Measurements from ENCODE around the gene LRRC41.

GRCh38 chr1:46301406-46301807, 2.0 kb downstream of the LRRC41 start:
- TF ChIP-seq EZH2phosphoT487 (IDR thresholded peaks at IDR 0.05; ENCODE audit: insufficient read depth, low read depth) (no peak), EZH2 (IDR thresholded peaks at IDR 0.05; ENCODE audit: insufficient read depth, poor library complexity, severe bottlenecking) (no peak)

All from GM23248 (cell line).